ENCODE data around the gene POLA1.

The POLA1 gene

DNA sequence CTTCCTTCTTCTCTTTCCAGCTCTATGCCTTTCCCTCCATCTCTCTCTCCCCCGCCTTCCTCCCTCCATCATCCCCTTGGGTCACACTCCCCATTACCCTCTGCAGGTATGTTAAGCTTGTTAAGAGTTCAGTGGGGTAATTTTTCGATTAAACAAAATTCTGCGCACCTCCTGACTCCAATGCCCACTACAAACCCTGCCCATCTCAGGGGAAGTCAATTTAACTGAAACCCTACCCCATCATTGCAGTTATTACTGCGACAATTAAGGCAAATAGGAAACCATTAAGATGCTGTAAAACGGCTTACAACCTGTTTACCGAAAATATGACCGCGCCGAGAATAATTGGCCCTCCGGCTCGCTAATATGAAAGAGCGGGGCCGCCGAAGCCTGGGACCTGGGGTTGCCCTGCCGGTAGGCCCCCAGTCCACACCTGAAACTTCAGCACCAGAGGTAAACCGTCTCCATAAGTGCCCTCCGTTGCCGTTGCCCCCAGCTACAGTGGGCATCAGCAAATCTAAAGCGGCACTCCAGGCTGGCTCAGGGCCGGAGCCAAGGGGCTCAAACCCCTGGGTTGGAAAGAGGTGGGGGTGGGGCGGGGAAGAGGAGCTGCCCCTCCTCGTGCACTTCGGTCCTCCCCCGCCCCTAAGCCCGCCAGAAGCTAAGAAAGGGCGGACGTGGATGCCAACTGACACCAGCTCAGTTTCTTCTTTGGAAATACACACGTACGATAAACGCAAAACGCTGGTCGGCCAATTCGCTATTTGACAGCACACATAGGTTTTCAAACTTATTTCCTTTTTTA, 317.3 kb downstream of the POLA1 start:
- no peak for DNase-seq (ENCODE audit: low read depth in 2 of 2)

GRCh38 chrX:25011589-25012432, 318.1 kb downstream of the POLA1 start:
- no peak for DNase-seq (ENCODE audit: low read depth in 2 of 2)

GRCh38 chrX:25012433-25012735, 318.7 kb downstream of the POLA1 start:
- DNase-seq (ENCODE audit: low read depth in 2 of 2) = no peak

DNA sequence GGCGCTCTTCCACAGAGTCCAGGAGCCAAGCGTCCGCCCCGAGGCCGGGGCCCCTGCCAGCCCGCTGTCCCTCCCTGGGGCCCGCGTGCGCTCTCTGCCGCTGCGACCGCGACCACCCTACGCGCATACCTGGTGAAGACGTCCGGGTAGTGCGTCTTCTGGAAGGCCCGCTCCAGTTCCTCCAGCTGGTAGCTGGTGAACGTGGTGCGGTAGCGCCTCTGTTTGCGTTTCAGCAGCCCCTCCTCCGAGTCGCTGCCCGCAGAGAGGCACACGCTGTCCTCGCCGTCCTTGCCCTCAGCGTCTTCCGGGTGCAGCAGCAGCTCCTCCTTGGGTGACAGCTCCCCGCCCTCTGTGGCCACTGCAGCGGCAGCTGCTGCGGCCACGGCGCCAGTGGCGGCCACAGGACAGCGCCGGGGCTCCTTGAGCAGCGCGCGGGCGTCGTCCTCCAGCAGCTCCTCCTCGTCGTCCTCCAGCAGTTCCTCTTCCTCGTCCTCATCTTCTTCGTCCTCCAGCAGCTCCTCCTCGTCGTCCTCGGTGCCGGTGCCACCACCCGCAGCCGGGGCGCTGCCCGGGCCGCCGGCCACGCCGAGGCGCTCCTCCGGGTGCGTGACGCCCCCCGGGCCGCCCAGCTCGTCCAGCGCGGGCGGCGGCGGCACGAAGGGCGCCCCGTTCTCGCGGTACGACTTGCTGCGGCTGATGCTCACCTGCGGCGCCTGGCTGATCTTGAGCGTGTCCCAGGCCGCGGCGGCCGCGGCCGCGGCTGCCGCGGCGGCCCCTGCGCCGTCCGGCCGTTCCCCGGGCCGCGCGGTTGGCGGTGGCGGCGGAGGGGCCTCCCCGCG, 319.3 kb downstream of the POLA1 start:
- no peak for DNase-seq (ENCODE audit: low read depth in 2 of 2)

GRCh38 chrX:25013632-25014365, 320.1 kb downstream of the POLA1 start:
- DNase-seq (ENCODE audit: low read depth in 2 of 2) = no peak

DNA sequence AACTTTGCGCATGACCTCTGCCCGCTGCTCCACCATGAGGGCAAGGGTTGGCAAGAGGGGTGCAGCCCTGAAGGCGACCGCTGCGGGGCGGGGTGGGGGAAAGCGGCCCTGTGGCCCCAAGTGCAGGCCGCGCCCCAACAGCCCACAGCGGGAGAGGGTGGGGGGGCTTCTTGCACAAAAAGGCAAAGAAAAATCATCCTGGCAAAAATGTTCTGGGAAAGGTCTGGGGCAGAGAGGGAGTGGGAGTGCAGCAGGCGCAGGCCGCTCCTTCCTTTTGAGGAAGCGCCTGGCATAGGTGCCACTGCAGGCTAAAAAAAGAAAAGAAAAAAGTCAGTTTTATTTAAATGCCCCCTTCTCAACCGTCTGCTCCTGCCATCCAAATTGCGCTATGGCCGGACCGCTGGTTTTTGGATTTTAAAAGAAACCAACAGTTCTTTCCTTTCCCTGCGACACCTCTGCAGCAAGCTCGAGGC, 320.7 kb downstream of the POLA1 start:
- no peak for DNase-seq (ENCODE audit: low read depth in 2 of 2)

DNA sequence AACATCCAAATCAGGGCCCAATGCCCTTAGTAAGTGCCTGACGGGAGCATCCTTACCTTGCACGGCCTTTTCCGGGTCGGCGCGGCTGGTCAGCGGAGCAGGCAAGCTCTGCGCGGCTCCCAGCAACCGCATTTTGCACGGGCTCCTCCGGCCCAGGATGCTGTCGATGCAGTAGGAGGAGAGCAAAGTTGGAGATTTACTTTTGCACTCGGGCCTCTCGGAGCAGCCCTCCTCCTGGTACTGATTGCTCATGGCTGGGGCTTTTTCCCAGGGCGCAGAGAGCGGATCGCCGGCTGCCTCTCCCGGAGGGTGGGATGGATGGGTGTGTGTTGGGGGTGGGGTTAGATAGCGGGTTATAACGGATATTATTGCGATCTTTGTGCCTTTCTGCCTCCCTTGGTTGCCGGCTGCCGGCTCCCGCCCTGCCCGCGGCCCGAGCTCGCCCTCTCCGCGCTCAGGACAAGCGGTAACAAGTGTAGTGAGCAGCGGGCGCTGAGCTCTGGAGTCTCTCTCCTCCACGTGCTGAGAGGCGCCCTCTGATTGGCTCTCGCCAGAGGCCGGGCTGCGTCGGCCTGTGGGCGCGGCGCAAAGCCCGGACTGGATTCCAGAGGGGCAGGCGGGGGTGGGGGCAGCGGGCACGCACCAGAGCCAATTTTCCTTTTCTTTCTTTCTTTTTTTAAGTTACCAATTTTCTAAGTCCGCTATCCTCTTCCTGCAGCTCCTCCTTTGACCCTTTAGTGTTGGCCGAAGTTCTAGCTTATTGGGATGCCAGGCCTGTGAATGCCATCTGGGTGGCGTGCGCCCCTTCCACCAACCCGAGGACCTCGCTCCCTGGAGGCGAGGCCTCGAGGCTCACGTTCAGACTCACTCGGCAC, 322.0 kb downstream of the POLA1 start, which contains the start of gene ARX:
Gene ARX (minus strand): TSS at position 480 of the 875 bp plus-strand sequence. CDS start 228 bp downstream, at position 252.
- DNase-seq (ENCODE audit: low read depth in 2 of 2) = no peak

GRCh38 chrX:25016361-25016671, 322.6 kb downstream of the POLA1 start:
- no peak for DNase-seq (ENCODE audit: low read depth in 2 of 2)

DNA sequence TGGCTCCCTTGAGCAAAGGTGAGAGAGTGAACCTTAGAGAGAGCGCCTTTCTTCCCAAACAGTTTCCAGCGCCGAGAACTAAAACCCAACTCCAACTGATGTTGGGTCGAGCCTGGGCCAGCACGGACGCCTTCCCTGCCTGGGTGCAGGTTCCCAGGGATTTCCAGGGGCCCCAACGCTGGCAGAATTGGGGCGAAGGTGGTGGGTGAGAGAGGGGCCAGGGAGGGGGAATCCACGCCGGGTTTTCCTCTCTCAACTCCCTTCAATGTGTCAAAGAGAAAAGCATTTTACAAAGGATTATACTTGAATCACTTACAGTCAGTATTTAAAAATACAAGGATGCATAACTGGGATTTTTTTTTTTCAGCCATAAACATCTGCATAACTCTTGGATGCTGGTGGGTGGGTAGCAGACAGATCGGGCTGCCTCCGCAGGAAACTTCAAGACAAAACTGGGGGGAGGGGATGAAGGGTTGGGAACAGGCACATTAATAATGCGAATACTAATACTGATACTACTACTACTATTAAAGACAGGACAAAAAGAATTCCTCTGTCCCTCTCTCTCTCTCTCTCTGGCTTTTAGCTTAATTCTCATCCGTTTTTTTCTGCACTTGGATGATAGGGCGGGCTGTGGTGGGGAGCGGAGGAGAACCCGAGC, 323.4 kb downstream of the POLA1 start:
- DNase-seq (ENCODE audit: low read depth in 2 of 2) = no peak

GRCh38 chrX:25017667-25018247, 324.0 kb downstream of the POLA1 start:
- no peak for DNase-seq (ENCODE audit: low read depth in 2 of 2)

GRCh38 chrX:25018682-25019081, 325.0 kb downstream of the POLA1 start:
- no peak for DNase-seq (ENCODE audit: low read depth in 2 of 2)

DNA sequence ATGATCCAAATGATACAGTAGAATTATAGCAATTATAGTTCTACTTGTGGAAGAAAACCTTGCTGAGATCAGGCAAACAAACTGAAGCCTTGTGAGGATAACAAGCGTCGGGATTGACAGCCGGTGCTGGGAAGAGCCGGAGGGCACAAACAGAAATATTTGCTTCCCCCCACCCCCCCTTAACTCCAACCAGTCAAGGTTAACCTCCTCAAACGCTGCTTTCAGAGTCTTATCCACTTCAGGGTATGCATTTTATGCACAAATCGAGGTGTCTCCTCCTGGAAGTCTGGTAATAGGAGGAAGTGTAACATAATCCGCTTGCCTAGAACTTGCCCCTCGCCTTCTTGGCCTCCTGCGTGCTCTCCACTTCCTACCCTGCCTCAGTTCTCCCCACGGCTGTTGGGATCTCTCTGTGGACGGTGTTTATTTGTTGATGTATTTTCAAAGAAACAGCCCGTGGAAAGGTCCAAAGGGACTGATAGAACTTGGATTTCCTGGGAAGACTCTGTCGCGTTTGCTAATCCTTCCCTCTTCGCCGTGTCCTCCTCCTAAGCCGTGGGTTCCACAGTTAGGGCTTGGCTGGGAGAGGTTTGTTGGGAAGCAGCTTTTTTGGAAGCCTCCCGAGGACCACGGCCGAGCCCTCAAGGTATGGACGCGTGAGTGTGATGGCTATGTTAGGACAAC, 326.1 kb downstream of the POLA1 start:
- DNase-seq (ENCODE audit: low read depth in 2 of 2) = no peak

DNA sequence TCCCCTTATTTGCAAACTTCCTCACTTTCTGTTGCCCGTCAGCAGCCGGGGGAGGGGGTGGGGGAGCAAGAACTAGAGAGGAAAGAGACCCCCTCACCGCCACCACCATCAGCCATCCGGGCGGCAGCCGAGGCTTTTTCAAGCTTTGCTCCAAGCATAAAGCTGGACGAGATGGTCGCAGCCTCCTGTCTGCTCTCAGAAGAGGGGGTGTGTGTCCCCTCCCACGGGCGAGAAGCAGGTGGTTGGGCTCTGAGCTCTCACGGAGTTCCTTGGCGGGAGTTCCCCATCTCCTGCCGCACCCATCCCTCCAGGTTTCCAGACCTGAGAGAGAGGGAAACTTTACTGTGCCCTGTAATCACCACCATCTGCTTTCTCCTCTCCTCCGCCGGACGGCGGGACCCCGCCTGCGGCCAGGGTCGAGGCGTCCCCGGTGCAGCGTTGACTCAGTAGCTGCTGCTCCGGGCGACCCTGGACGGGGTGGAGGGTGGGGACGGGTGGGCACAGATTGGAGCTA, 326.7 kb downstream of the POLA1 start:
- no peak for DNase-seq (ENCODE audit: low read depth in 2 of 2)

DNA sequence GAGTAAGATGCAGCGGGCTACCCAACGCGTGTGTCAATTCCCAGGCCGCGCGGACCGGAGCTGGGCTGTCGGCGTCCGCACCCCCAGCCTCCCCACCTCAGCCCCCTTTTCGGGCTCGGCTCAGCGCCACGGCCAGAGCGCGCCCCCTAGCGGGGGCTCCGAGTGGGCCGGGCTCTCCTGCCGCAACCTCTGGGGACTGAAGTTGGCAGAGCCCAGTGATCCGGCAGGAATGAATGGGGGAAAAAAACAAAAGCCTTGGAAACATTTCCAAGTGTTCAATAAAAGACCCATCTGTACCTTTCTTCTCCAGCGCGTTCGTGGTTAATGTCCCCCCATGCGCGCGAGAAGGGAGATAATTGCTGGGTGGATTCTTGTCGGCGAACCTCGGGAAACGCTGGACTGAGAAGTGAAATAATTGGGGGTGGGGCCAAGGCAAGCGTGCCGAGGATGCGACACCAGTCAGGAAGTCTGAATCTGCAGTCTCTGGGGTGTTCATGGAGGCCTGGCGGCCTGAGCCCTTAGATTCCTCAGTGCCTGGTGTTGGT, 327.3 kb downstream of the POLA1 start:
- DNase-seq (ENCODE audit: low read depth in 2 of 2) = no peak

GRCh38 chrX:25022499-25023325, 329.0 kb downstream of the POLA1 start:
- no peak for DNase-seq (ENCODE audit: low read depth in 2 of 2)

GRCh38 chrX:25023908-25024307, 330.2 kb downstream of the POLA1 start:
- no peak for DNase-seq (ENCODE audit: low read depth in 2 of 2)

DNA sequence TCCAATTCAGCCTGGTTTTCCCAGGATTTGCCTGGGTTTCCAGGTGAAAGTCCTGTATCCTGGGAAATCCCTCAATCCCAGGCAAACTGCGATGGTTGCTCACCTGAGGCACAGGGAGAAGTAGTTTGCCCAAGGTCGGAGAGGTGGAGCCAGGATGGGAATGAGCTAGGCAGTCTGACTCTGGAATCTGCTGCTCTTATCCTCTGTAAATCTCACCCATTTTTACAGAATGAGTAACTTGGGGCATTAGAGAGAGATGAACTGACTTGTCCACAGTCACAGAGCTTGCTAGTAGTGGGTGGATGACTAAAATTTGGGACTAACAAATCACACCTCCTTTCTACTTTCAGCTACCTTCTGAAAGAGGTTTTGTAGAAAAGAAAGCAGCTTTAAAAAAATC, 331.9 kb downstream of the POLA1 start:
- DNase-seq (ENCODE audit: low read depth in 2 of 2) = no peak

GRCh38 chrX:25026576-25026975, 332.9 kb downstream of the POLA1 start:
- DNase-seq (ENCODE audit: low read depth in 2 of 2) = no peak

All from stimulated activated CD4-positive, alpha-beta T cell treated with anti-CD3 and anti-CD28 coated beads, Interleukin-12 subunit alpha, Interleukin-12 subunit beta, amount 100 ng/mL, for 24 hours (primary cell).